IMR-90 (cell line): ENCODE results near the gene PARP11. TPM values are rescaled to one million over a fixed set of nuclear protein-coding genes. Genes with fewer than 3 reads are reported as not detected.
A peak's percentile ranks its signal among the peaks of the same experiment; 100 is the strongest.

Source experiments
- ATAC-seq: fragments of 200-7000 bp; cut with Tn5 transposase; 2 replicates; pipeline ENCODE4 v1.9.1; 2020; ENCODE audit warnings: low read depth, mild to moderate bottlenecking, moderate library complexity
- BruUV-seq: library from RNA; stranded (reverse); fragments of 400-500 nt; replicated peaks from 2 replicates; lab custom pipeline; 2021; lab: Mats Ljungman, UMichigan
- CTCF ChIA-PET: fragments of 300-600 bp; formaldehyde crosslinking; extraction: SDS; loops from one replicate; lab custom pipeline; 2021; ENCODE audit warnings: antibody characterized with exemption; lab: Yijun Ruan, JAX
- POLR2A ChIA-PET: fragments of 300-600 bp; sonication (Branson Sonifier 250); formaldehyde crosslinking; loops from one replicate; lab custom pipeline; 2022; ENCODE audit warnings: antibody characterized with exemption; ENCODE audit not compliant: unreplicated experiment; lab: Charles Lee
- DNase-seq: peaks from one replicate; pipeline ENCODE4 v3.0.0; 2013
- H2AFZ ChIP-seq: replicated peaks from 2 replicates; pipeline ENCODE3; 2013; ENCODE audit warnings: low read length, mild to moderate bottlenecking; ENCODE audit not compliant: poor library complexity
- H2AK5ac ChIP-seq: 2 replicates; pipeline ENCODE4 v1.6.1; 2013; ENCODE audit warnings: low read depth, low read length, inconsistent platforms
- H2AK9ac ChIP-seq: replicated peaks from 2 replicates; pipeline ENCODE3; 2013; ENCODE audit warnings: mild to moderate bottlenecking, low read depth, low read length, moderate library complexity; ENCODE audit not compliant: poor library complexity
- H2BK120ac ChIP-seq: 2 replicates; pipeline ENCODE4 v1.6.1; 2013; ENCODE audit warnings: low read depth, low read length, inconsistent platforms
- H2BK15ac ChIP-seq: 3 replicates; pipeline ENCODE4 v1.6.1; 2013; ENCODE audit warnings: low read depth, low read length, inconsistent platforms
- H2BK20ac ChIP-seq: 2 replicates; pipeline ENCODE4 v1.6.1; 2013; ENCODE audit warnings: low read depth, mild to moderate bottlenecking, inconsistent platforms, low read length, moderate library complexity
- H2BK5ac ChIP-seq: 2 replicates; pipeline ENCODE4 v1.6.1; 2013; ENCODE audit warnings: mild to moderate bottlenecking, low read depth, low read length, inconsistent platforms; ENCODE audit not compliant: poor library complexity, severe bottlenecking
- H3K14ac ChIP-seq: replicated peaks from 2 replicates; pipeline ENCODE4 v1.6.1; 2013; ENCODE audit warnings: low read depth, low read length, inconsistent platforms
- H3K18ac ChIP-seq: 2 replicates; pipeline ENCODE4 v1.6.1; 2013; ENCODE audit warnings: low read depth, low read length, control low read depth
- H3K23ac ChIP-seq: 2 replicates; pipeline ENCODE4 v1.6.1; 2013; ENCODE audit warnings: low read depth, low read length, inconsistent platforms
- H3K27ac ChIP-seq: 2 replicates; pipeline ENCODE4 v1.5.1; 2013; ENCODE audit warnings: mild to moderate bottlenecking, control low read depth, low read length; ENCODE audit not compliant: insufficient read depth
- H3K27me3 ChIP-seq: 2 replicates; pipeline ENCODE4 v1.6.1; 2013; ENCODE audit warnings: low read length; ENCODE audit not compliant: control insufficient read depth, insufficient read depth
- H3K36me3 ChIP-seq: 2 replicates; pipeline ENCODE4 v1.6.1; 2013; ENCODE audit warnings: low read length, mixed read lengths; ENCODE audit not compliant: control insufficient read depth, insufficient read depth
- H3K4ac ChIP-seq: 2 replicates; pipeline ENCODE4 v1.6.1; 2013; ENCODE audit warnings: low read depth, low read length, inconsistent platforms
- H3K4me1 ChIP-seq: 2 replicates; pipeline ENCODE4 v1.6.1; 2013; ENCODE audit warnings: low read length, mixed read lengths; ENCODE audit not compliant: control insufficient read depth, insufficient read depth
- H3K4me2 ChIP-seq: 2 replicates; pipeline ENCODE4 v1.6.1; 2013; ENCODE audit warnings: low read depth, mild to moderate bottlenecking, control low read depth, low read length, moderate library complexity
- H3K4me3 ChIP-seq: 2 replicates; pipeline ENCODE4 v1.5.1; 2013; ENCODE audit warnings: low read depth, mild to moderate bottlenecking, control low read depth, low read length, moderate library complexity; ENCODE audit not compliant: insufficient read depth
- H3K56ac ChIP-seq: 2 replicates; pipeline ENCODE4 v1.6.1; 2013; ENCODE audit warnings: low read length, inconsistent platforms; ENCODE audit not compliant: insufficient read depth; ENCODE audit errors: extremely low read depth
- H3K79me1 ChIP-seq, 2 experiments: 2 replicates each; pipeline ENCODE4 v1.6.1; 2013; ENCODE audit warnings: low read length in 2 of 2, inconsistent platforms in 1 of 2, low read depth in 1 of 2
- H3K9ac ChIP-seq: 2 replicates; pipeline ENCODE4 v1.6.1; 2013; ENCODE audit warnings: low read depth, low read length, control low read depth
- H3K9me1 ChIP-seq: 2 replicates; pipeline ENCODE4 v1.6.1; 2013; ENCODE audit warnings: low read length, inconsistent platforms; ENCODE audit not compliant: insufficient read depth
- H3K9me3 ChIP-seq: 2 replicates; pipeline ENCODE4 v1.6.1; 2013; ENCODE audit warnings: low read length; ENCODE audit not compliant: control insufficient read depth, insufficient read depth
- H4K20me1 ChIP-seq: 2 replicates; pipeline ENCODE4 v1.6.1; 2013; ENCODE audit warnings: low read length, inconsistent platforms; ENCODE audit not compliant: insufficient read depth
- H4K5ac ChIP-seq: 2 replicates; pipeline ENCODE4 v1.6.1; 2013; ENCODE audit warnings: mild to moderate bottlenecking, low read depth, low read length, control low read depth
- H4K8ac ChIP-seq, 2 experiments: 2 replicates each; pipeline ENCODE4 v1.6.1; 2013; ENCODE audit warnings: low read depth in 2 of 2, low read length in 2 of 2, control low read depth in 1 of 2, inconsistent platforms in 1 of 2
- H4K91ac ChIP-seq: 2 replicates; pipeline ENCODE4 v1.6.1; 2013; ENCODE audit warnings: low read depth, low read length, inconsistent platforms; ENCODE audit not compliant: insufficient read depth
- CEBPB ChIP-seq: IDR thresholded peaks from 2 replicates; pipeline ENCODE4 v1.6.1; 2012; ENCODE audit warnings: low read depth, low read length, improper control_type of control experiment
- WGBS, 2 experiments: methylation state at CpG; one replicate each; pipeline versions ENCODE4 v1.1.5 to v1.1.7; 2013; ENCODE audit warnings: missing lambda C conversion rate in 2 of 2; ENCODE audit not compliant: insufficient read length in 1 of 2; ENCODE audit errors: extremely low coverage in 2 of 2; 5-methylcytosine and 5-hydroxymethylcytosine counted together
- dilution Hi-C: fragments of 300-500 bp; cut with HindIII; formaldehyde crosslinking; loops from one replicate; pipeline ENCODE4 v1.14.3; 2018; ENCODE audit warnings: low sequenced_read_pairs; ENCODE audit not compliant: unreplicated experiment
- in situ Hi-C: fragments of 300-500 bp; cut with MboI; formaldehyde crosslinking; loops from 3 replicates; pipeline ENCODE4 v1.14.3; 2019; ENCODE audit warnings: low sequenced_read_pairs, inconsistent platforms, mixed read lengths
- intact Hi-C: fragments of 100-400 bp; cut with micrococcal nuclease; formaldehyde crosslinking; loops from 2 replicates; pipeline ENCODE4 v1.10.0; 2022
- polyA plus RNA-seq, 3 experiments: library from polyadenylated mRNA; depleted of rRNA; stranded (reverse); fragments of >200 nt; gene quantifications; 2 replicates each; pipeline ENCODE4 v1.2.3, GENCODE V29; 2012; ENCODE audit warnings: low replicate concordance in 1 of 3
- total RNA-seq: library from RNA; depleted of rRNA; stranded (reverse); fragments of >200 nt; gene quantifications from 2 replicates; pipeline ENCODE4 v1.2.3, GENCODE V29; 2012
- TF ChIP-seq, protein P1 (sequence below): conservative IDR thresholded peaks from 2 replicates; pipeline ENCODE4 v1.5.1; 2012; ENCODE audit warnings: mild to moderate bottlenecking, low read depth, low read length, improper control_type of control experiment

Gene PARP11
- total and polyA plus RNA-seq, 2 of the 4 experiments (the other 2 are of a cell fraction): 1.8 to 3.0 TPM

DNA sequence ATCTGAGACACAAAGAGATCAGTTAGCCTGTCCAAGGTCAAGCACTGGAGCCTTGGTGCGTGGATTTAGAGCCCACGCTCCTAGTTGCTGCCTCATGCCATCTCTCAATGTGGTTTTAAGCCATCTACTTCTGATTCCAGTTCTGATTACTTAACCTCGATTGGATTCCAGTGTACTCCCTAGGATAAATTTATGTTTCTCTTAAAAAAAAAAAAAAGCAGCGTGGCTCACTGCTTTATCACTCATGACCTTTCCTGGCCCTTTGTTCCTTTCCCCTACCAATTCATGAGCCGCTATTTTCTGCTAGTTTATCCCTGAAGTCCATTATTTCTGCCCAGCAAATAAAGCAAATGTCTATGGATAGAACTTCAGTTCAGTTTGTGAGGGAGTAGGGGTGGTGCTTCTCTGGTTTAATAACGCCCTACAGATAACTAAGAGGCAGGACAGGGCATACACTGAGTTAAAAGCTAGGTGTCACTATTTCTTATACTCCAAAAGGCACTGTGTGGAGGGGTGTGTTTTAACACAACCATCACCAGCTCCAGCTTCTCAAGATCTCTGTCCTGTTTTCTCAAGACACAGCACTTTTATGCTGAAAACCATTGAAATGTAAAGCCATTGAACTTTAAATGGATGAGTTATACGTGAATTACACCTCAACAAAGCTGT, 9.8 kb upstream of the PARP11 start:
- H4K8ac ChIP-seq: no peak overlapping the region
- no peaks in the 10 kb centered on the region for H3K9me1 ChIP-seq
- no peak overlapping the region for H3K27ac ChIP-seq
- no peak overlapping the region for H3K4ac ChIP-seq
- no peaks in the 10 kb centered on the region for H3K79me1 ChIP-seq
- no peak overlapping the region for H2AK5ac ChIP-seq
- H3K14ac ChIP-seq: no peak overlapping the region
- TF ChIP-seq, protein P1, sequence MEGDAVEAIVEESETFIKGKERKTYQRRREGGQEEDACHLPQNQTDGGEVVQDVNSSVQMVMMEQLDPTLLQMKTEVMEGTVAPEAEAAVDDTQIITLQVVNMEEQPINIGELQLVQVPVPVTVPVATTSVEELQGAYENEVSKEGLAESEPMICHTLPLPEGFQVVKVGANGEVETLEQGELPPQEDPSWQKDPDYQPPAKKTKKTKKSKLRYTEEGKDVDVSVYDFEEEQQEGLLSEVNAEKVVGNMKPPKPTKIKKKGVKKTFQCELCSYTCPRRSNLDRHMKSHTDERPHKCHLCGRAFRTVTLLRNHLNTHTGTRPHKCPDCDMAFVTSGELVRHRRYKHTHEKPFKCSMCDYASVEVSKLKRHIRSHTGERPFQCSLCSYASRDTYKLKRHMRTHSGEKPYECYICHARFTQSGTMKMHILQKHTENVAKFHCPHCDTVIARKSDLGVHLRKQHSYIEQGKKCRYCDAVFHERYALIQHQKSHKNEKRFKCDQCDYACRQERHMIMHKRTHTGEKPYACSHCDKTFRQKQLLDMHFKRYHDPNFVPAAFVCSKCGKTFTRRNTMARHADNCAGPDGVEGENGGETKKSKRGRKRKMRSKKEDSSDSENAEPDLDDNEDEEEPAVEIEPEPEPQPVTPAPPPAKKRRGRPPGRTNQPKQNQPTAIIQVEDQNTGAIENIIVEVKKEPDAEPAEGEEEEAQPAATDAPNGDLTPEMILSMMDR: peak; percentile 27; the same call in 1 of the 2 replicates
- TF ChIP-seq CEBPB: no peak
- ChIA-PET CTCF (interaction anchor here (3.6 kb wide), 1 partner anchor 393 kb away, joined by 32 read pairs; no protein-coding TSS in a partner anchor), POLR2A (interaction anchor here (0.5 kb wide), 1 partner anchor 23 kb away, joined by 4 read pairs; no protein-coding TSS in a partner anchor)
- H3K4me2 ChIP-seq: no peak overlapping the region
- H4K20me1 ChIP-seq: no peaks in the 10 kb centered on the region
- no peak overlapping the region for H3K9ac ChIP-seq
- no peak overlapping the region for H2BK120ac ChIP-seq
- H3K18ac ChIP-seq: no peak overlapping the region
- in situ Hi-C loops (no loop called here), intact Hi-C loops (loop anchor here (10.0 kb wide), 1 partner anchor 642 kb away; no protein-coding TSS in a partner anchor), dilution Hi-C loops (no loop called here)
- WGBS, 2 experiments: no CpG with 5 or more reads among the region's 7 CpGs
- no peaks in the 10 kb centered on the region for H3K36me3 ChIP-seq
- no peak overlapping the region for H2BK20ac ChIP-seq
- no peak overlapping the region for H3K56ac ChIP-seq
- no peak overlapping the region for H3K4me3 ChIP-seq
- ATAC-seq (peak; percentile 70), DNase-seq (peak; percentile 19)
- no peak overlapping the region for H2AFZ ChIP-seq
- H4K91ac ChIP-seq: no peak overlapping the region
- BruUV-seq: no TSS peak
- no peak overlapping the region for H3K23ac ChIP-seq
- H3K4me1 ChIP-seq: peaks cover 1% of the 10 kb centered on the region; the same call in 1 of the 2 replicates
- no peak overlapping the region for H2AK9ac ChIP-seq
- no peak overlapping the region for H4K5ac ChIP-seq
- no peak overlapping the region for H2BK5ac ChIP-seq
- H3K27me3 ChIP-seq: peaks cover 16% of the 10 kb centered on the region
- H3K9me3 ChIP-seq: no peaks in the 10 kb centered on the region; the same call in 1 of the 2 replicates
- H2BK15ac ChIP-seq: no peak overlapping the region
